Measurements from ENCODE around the gene ARHGEF28. TPM values are rescaled to one million over a fixed set of nuclear protein-coding genes. Genes with fewer than 3 reads are reported as not detected.

ARHGEF28 gene
- polyA plus RNA-seq, 2 donors = 5.9 to 6.5 TPM

- WGBS, 2 donors = 35 to 57% methylated on average over 3 of the region's 3 CpGs
- Histone ChIP-seq H3K36me3 (ENCODE audit: control insufficient read depth in 2 of 2, insufficient read depth in 2 of 2, low read length in 1 of 2) (no peaks in the 10 kb centered on the region), H3K4me1 (ENCODE audit: control insufficient read depth in 2 of 2, insufficient read depth in 2 of 2, low read length in 1 of 2) (peaks cover 0 to 5% of the 10 kb centered on the region in 2 donors), H3K9me3 (ENCODE audit: control insufficient read depth in 2 of 2, insufficient read depth in 1 of 2, low read depth in 1 of 2, low read length in 1 of 2) (no peaks in the 10 kb centered on the region), H3K27me3 (ENCODE audit: control insufficient read depth in 1 of 2, insufficient read depth in 2 of 2, low read length in 2 of 2) (no peaks in the 10 kb centered on the region), H3K27ac (ENCODE audit: low read depth in 2 of 2, low read length in 1 of 2) (peak overlapping the region in 1 of 2 donors; percentile 9), H3K4me3 (ENCODE audit: low read depth in 1 of 2, low read length in 2 of 2) (no peak overlapping the region)
These were observed 331.5 kb downstream of the ARHGEF28 start for GRCh38 chr5:73957397-73958001.

DNA sequence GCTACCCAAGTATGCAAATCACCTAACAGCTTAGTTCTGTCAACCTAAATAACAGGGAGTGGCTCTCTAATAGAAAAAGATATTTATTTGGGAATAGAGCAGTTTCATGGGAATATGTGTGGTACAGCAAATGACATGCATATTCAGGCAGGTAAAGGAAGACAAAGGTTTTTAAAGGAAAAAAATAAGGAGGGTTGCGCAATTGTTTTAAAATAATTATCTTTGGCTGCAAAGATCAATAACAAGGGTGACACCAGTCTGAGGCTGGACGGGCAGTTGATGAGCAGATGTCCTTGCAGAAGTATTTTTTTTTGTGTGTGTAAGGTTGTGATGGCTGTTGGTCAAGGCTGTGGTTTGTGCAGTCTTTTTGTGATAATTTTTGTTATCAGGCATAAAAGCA lies 332.0 kb downstream of the ARHGEF28 start:
- Histone ChIP-seq H3K4me3 (ENCODE audit: low read depth in 1 of 2, low read length in 2 of 2) (no peak overlapping the region), H3K27me3 (ENCODE audit: control insufficient read depth in 1 of 2, insufficient read depth in 2 of 2, low read length in 2 of 2) (no peaks in the 10 kb centered on the region), H3K36me3 (ENCODE audit: control insufficient read depth in 2 of 2, insufficient read depth in 2 of 2, low read length in 1 of 2) (no peaks in the 10 kb centered on the region), H3K27ac (ENCODE audit: low read depth in 2 of 2, low read length in 1 of 2) (no peak overlapping the region), H3K9me3 (ENCODE audit: control insufficient read depth in 2 of 2, insufficient read depth in 1 of 2, low read depth in 1 of 2, low read length in 1 of 2) (no peaks in the 10 kb centered on the region), H3K4me1 (ENCODE audit: control insufficient read depth in 2 of 2, insufficient read depth in 2 of 2, low read length in 1 of 2) (peaks cover 0 to 5% of the 10 kb centered on the region in 2 donors)
- 84 to 88% methylated on average over 2 of the region's 2 CpGs for WGBS, 2 donors

- 92% methylated on average over 5 of the region's 5 CpGs for WGBS, 2 donors
- Histone ChIP-seq H3K27ac (ENCODE audit: low read depth in 2 of 2, low read length in 1 of 2) (no peak overlapping the region), H3K9me3 (ENCODE audit: control insufficient read depth in 2 of 2, insufficient read depth in 1 of 2, low read depth in 1 of 2, low read length in 1 of 2) (no peaks in the 10 kb centered on the region)
These were observed 334.0 kb downstream of the ARHGEF28 start for GRCh38 chr5:73960023-73960422.

DNA sequence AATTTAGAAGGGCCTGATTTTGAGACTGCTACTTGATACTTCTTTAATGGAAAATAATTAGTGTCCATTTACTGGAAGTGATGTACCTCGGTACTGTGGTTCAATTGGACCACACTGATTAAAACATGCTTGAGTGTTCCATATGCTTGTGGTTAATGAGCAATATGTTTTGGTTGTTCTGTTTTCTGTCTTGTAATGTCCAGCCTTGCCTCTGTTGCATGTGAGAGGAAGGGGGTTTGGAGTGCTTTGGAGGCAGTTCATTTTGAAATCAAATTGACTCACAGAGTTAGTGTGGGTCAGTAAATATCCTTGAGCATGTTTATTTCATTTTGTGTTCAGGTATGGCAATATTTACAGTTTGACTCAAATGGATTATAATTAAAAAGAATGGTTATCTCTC lies 334.4 kb downstream of the ARHGEF28 start:
- no peaks in the 10 kb centered on the region for H3K36me3 ChIP-seq (ENCODE audit: control insufficient read depth in 2 of 2, insufficient read depth in 2 of 2, low read length in 1 of 2)
- no peaks in the 10 kb centered on the region for H3K9me3 ChIP-seq (ENCODE audit: control insufficient read depth in 2 of 2, insufficient read depth in 1 of 2, low read depth in 1 of 2, low read length in 1 of 2)
- H3K27ac ChIP-seq (ENCODE audit: low read depth in 2 of 2, low read length in 1 of 2) = no peak overlapping the region
- 90 to 94% methylated on average over 1 of the region's 1 CpG for WGBS, 2 donors
- no peak overlapping the region for H3K4me3 ChIP-seq (ENCODE audit: low read depth in 1 of 2, low read length in 2 of 2)
- peaks cover 0 to 5% of the 10 kb centered on the region in 2 donors for H3K4me1 ChIP-seq (ENCODE audit: control insufficient read depth in 2 of 2, insufficient read depth in 2 of 2, low read length in 1 of 2)
- H3K27me3 ChIP-seq (ENCODE audit: control insufficient read depth in 1 of 2, insufficient read depth in 2 of 2, low read length in 2 of 2) = no peaks in the 10 kb centered on the region

More at GRCh38 chr5:73960023-73960422, 334.0 kb downstream of the ARHGEF28 start:
- Histone ChIP-seq H3K4me3 (ENCODE audit: low read depth in 1 of 2, low read length in 2 of 2) (no peak overlapping the region), H3K36me3 (ENCODE audit: control insufficient read depth in 2 of 2, insufficient read depth in 2 of 2, low read length in 1 of 2) (no peaks in the 10 kb centered on the region), H3K27me3 (ENCODE audit: control insufficient read depth in 1 of 2, insufficient read depth in 2 of 2, low read length in 2 of 2) (no peaks in the 10 kb centered on the region), H3K4me1 (ENCODE audit: control insufficient read depth in 2 of 2, insufficient read depth in 2 of 2, low read length in 1 of 2) (peaks cover 0 to 5% of the 10 kb centered on the region in 2 donors)

- H3K27ac ChIP-seq (ENCODE audit: low read depth in 2 of 2, low read length in 1 of 2) = no peak overlapping the region
- no peaks in the 10 kb centered on the region for H3K36me3 ChIP-seq (ENCODE audit: control insufficient read depth in 2 of 2, insufficient read depth in 2 of 2, low read length in 1 of 2)
- no peaks in the 10 kb centered on the region for H3K9me3 ChIP-seq (ENCODE audit: control insufficient read depth in 2 of 2, insufficient read depth in 1 of 2, low read depth in 1 of 2, low read length in 1 of 2)
- no peak overlapping the region for H3K4me3 ChIP-seq (ENCODE audit: low read depth in 1 of 2, low read length in 2 of 2)
- WGBS, 2 donors = 83 to 88% methylated on average over 8 of the region's 8 CpGs
- no peaks in the 10 kb centered on the region for H3K27me3 ChIP-seq (ENCODE audit: control insufficient read depth in 1 of 2, insufficient read depth in 2 of 2, low read length in 2 of 2)
- H3K4me1 ChIP-seq (ENCODE audit: control insufficient read depth in 2 of 2, insufficient read depth in 2 of 2, low read length in 1 of 2) = no peaks in the 10 kb centered on the region
These were observed 336.9 kb downstream of the ARHGEF28 start for GRCh38 chr5:73962801-73963425.

DNA sequence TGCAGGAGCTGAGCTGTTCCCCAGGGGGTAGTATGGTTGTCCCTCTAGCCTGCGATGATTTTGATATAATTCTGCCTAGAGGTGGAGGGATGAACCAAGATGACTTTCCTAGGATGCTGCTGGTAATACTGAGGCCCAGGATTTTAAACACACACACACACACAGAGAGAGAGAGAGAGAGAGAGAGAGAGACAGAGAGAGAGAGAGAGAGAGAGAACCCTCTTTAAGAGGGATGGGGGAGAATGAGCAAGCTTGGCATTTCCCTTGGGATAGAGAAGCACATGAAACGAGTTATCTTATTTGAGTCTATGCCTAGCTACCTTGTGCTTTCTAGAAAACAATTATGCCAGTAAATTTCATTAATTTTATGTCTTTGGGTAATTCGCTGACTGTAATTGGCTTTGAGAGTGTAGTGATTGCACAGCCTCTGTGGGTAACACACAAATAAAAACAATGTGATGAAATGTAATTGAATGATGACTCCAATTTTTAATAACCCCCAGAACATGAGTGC lies 338.4 kb downstream of the ARHGEF28 start:
- no peaks in the 10 kb centered on the region for H3K4me1 ChIP-seq (ENCODE audit: control insufficient read depth in 2 of 2, insufficient read depth in 2 of 2, low read length in 1 of 2)
- H3K27ac ChIP-seq (ENCODE audit: low read depth in 2 of 2, low read length in 1 of 2) = no peak overlapping the region
- no peak overlapping the region for H3K4me3 ChIP-seq (ENCODE audit: low read depth in 1 of 2, low read length in 2 of 2)
- WGBS, 2 donors = 86 to 88% methylated on average over 3 of the region's 3 CpGs
- H3K27me3 ChIP-seq (ENCODE audit: control insufficient read depth in 1 of 2, insufficient read depth in 2 of 2, low read length in 2 of 2) = no peaks in the 10 kb centered on the region
- H3K9me3 ChIP-seq (ENCODE audit: control insufficient read depth in 2 of 2, insufficient read depth in 1 of 2, low read depth in 1 of 2, low read length in 1 of 2) = no peaks in the 10 kb centered on the region
- H3K36me3 ChIP-seq (ENCODE audit: control insufficient read depth in 2 of 2, insufficient read depth in 2 of 2, low read length in 1 of 2) = no peaks in the 10 kb centered on the region

DNA sequence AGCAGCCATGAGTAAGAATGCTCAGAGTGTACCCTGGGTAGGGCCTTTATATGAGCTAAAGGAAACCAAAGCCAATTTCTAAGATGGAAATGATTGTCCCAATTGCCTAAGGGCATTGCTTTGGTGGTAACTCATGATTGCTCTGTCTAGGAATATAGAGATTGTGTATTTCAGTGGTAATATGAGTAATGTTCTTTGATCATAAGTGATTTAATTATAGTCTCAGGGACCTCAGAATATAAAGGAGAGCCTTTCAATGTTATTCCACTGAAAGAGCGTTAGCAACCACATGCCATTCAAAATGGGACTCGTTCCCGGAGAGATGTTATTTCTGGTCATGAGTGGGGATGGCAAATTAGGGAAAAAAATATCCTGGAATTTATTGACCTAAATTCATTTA lies 340.5 kb downstream of the ARHGEF28 start:
- Histone ChIP-seq H3K27ac (ENCODE audit: low read depth in 2 of 2, low read length in 1 of 2) (no peak overlapping the region), H3K4me3 (ENCODE audit: low read depth in 1 of 2, low read length in 2 of 2) (no peak overlapping the region), H3K36me3 (ENCODE audit: control insufficient read depth in 2 of 2, insufficient read depth in 2 of 2, low read length in 1 of 2) (no peaks in the 10 kb centered on the region), H3K27me3 (ENCODE audit: control insufficient read depth in 1 of 2, insufficient read depth in 2 of 2, low read length in 2 of 2) (no peaks in the 10 kb centered on the region), H3K9me3 (ENCODE audit: control insufficient read depth in 2 of 2, insufficient read depth in 1 of 2, low read depth in 1 of 2, low read length in 1 of 2) (no peaks in the 10 kb centered on the region), H3K4me1 (ENCODE audit: control insufficient read depth in 2 of 2, insufficient read depth in 2 of 2, low read length in 1 of 2) (no peaks in the 10 kb centered on the region)
- WGBS, 2 donors = 89 to 98% methylated on average over 3 of the region's 3 CpGs

GRCh38 chr5:73967347-73967746 lies 341.4 kb downstream of the ARHGEF28 start:
- Histone ChIP-seq H3K4me3 (ENCODE audit: low read depth in 1 of 2, low read length in 2 of 2) (no peak overlapping the region), H3K36me3 (ENCODE audit: control insufficient read depth in 2 of 2, insufficient read depth in 2 of 2, low read length in 1 of 2) (no peaks in the 10 kb centered on the region), H3K4me1 (ENCODE audit: control insufficient read depth in 2 of 2, insufficient read depth in 2 of 2, low read length in 1 of 2) (no peaks in the 10 kb centered on the region), H3K9me3 (ENCODE audit: control insufficient read depth in 2 of 2, insufficient read depth in 1 of 2, low read depth in 1 of 2, low read length in 1 of 2) (no peaks in the 10 kb centered on the region), H3K27ac (ENCODE audit: low read depth in 2 of 2, low read length in 1 of 2) (no peak overlapping the region), H3K27me3 (ENCODE audit: control insufficient read depth in 1 of 2, insufficient read depth in 2 of 2, low read length in 2 of 2) (no peaks in the 10 kb centered on the region)
- 68 to 74% methylated on average over 3 of the region's 3 CpGs for WGBS, 2 donors

GRCh38 chr5:73968246-73968645 lies 342.2 kb downstream of the ARHGEF28 start:
- Histone ChIP-seq H3K27ac (ENCODE audit: low read depth in 2 of 2, low read length in 1 of 2) (no peak overlapping the region), H3K4me3 (ENCODE audit: low read depth in 1 of 2, low read length in 2 of 2) (no peak overlapping the region), H3K9me3 (ENCODE audit: control insufficient read depth in 2 of 2, insufficient read depth in 1 of 2, low read depth in 1 of 2, low read length in 1 of 2) (no peaks in the 10 kb centered on the region), H3K36me3 (ENCODE audit: control insufficient read depth in 2 of 2, insufficient read depth in 2 of 2, low read length in 1 of 2) (no peaks in the 10 kb centered on the region), H3K27me3 (ENCODE audit: control insufficient read depth in 1 of 2, insufficient read depth in 2 of 2, low read length in 2 of 2) (no peaks in the 10 kb centered on the region), H3K4me1 (ENCODE audit: control insufficient read depth in 2 of 2, insufficient read depth in 2 of 2, low read length in 1 of 2) (no peaks in the 10 kb centered on the region)
- WGBS, 2 donors = 95 to 98% methylated on average over 2 of the region's 2 CpGs

DNA sequence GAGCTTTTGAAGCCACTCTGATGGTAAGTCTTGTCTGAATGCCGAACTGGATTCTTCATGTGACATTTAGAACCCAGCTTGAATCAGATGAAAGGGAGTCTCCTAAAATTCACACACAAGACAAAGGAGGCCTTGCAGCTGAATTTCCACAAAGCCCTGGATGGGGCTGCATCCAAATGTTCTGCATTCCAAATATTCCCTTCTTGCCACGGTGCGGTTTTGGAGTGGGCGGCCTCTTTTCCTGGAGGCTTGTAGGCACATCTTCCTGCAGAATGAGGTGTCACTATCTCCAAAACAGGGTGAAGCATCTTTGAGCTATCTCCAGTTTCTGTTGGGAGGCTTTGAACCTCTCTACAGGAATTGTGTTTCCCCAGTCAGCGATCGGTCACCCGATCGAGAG lies 342.7 kb downstream of the ARHGEF28 start:
- H3K4me1 ChIP-seq (ENCODE audit: control insufficient read depth in 2 of 2, insufficient read depth in 2 of 2, low read length in 1 of 2) = no peaks in the 10 kb centered on the region
- 63 to 70% methylated on average over 8 of the region's 8 CpGs for WGBS, 2 donors
- H3K9me3 ChIP-seq (ENCODE audit: control insufficient read depth in 2 of 2, insufficient read depth in 1 of 2, low read depth in 1 of 2, low read length in 1 of 2) = no peaks in the 10 kb centered on the region
- no peak overlapping the region for H3K27ac ChIP-seq (ENCODE audit: low read depth in 2 of 2, low read length in 1 of 2)
- H3K4me3 ChIP-seq (ENCODE audit: low read depth in 1 of 2, low read length in 2 of 2) = no peak overlapping the region
- no peaks in the 10 kb centered on the region for H3K36me3 ChIP-seq (ENCODE audit: control insufficient read depth in 2 of 2, insufficient read depth in 2 of 2, low read length in 1 of 2)
- no peaks in the 10 kb centered on the region for H3K27me3 ChIP-seq (ENCODE audit: control insufficient read depth in 1 of 2, insufficient read depth in 2 of 2, low read length in 2 of 2)
